Keratinocyte (primary cell): ENCODE measurements around the gene KLK11.

Experiments
- CTCF ChIP-seq, 3 experiments: IDR thresholded peaks in 1 of 3; conservative IDR thresholded peaks in 1 of 3; optimal IDR thresholded peaks in 1 of 3; 2 replicates in 2 of 3; 3 replicates in 1 of 3; pipeline versions ENCODE3 to v1.5.1; 2011; ENCODE audit warnings: low read length in 3 of 3, mild to moderate bottlenecking in 3 of 3, moderate library complexity in 2 of 3, control low read depth in 1 of 3, inconsistent platforms in 1 of 3; ENCODE audit not compliant: insufficient read depth in 2 of 3; ENCODE audit errors: extremely low read depth in 1 of 3
- EZH2 ChIP-seq: IDR thresholded peaks from one replicate; pipeline ENCODE4 v1.6.1; 2012; ENCODE audit warnings: inconsistent platforms, mild to moderate bottlenecking, low read length, moderate library complexity

GRCh38 chr19:51006406-51006805 lies 20.0 kb downstream of the KLK11 start:
- no peak for TF ChIP-seq CTCF (optimal IDR thresholded peaks at IDR 0.05 in 1 of 3, IDR thresholded peaks at IDR 0.05 in 1 of 3, conservative IDR thresholded peaks at IDR 0.05 in 1 of 3; ENCODE audit: extremely low read depth in 1 of 3, insufficient read depth in 2 of 3, low read length in 3 of 3)
- no peak for TF ChIP-seq EZH2
